ENCODE measurements around the gene RGL2.
"Not testable (repeated sequence)": the region's sequence is repeated elsewhere in the genome, so short reads cannot be mapped to it uniquely, and the experiment has no call there.

The RGL2 gene

DNA sequence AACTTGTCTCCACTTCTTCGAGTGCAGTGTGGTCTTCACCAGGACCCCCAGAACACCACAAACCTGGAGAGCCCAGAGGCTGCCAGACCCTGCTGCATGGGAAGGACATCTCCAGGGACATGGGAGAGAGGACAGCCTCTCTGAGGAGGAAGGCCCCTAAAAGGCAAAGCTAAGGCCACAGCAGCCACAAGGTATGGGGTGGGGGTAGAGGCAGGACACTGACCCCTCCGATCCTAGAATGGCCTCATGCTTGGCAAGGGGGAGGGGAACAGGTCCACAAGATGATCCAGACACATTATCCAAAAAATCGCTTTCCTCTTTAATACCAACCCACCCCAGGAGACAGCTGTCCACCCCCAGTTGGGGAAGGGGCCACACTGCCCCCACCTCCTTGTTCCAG is 19.9 kb downstream of the RGL2 start:
- Histone ChIP-seq H3K27me3 (ENCODE audit: insufficient read depth, low read length) (no peaks in the 10 kb centered on the region), H3K79me2 (ENCODE audit: control insufficient read depth, insufficient read depth, low read length, unreplicated experiment) (peaks cover 18% of the 10 kb centered on the region), H3K4me1 (ENCODE audit: control insufficient read depth, insufficient read depth, low read length, unreplicated experiment) (peaks cover 30% of the 10 kb centered on the region), H3K27ac (ENCODE audit: low read depth, low read length) (no peak overlapping the region), H3K4me3 (ENCODE audit: low read depth, low read length) (no peak overlapping the region), H2AFZ (ENCODE audit: low read length, unreplicated experiment) (no peak overlapping the region), H3K36me3 (ENCODE audit: insufficient read depth, low read length) (peaks cover 19% of the 10 kb centered on the region)

DNA sequence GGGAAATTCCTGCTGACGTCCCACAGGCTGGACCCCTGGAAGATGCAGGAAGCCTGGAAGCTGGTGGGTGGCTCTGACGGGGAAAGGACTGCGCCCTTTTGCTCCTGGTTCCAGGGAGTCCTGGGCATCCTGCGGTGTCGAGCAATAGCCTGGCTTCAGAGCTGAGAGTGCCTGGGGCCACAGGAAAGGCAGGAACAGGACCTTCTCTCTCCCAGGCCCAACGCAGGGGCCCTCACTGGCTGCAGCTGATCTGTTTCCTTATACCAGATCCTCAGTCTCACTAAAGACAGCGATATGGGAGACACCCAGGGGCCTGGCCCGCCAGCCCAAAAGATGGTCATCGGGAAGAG is 20.4 kb downstream of the RGL2 start:
- no peak overlapping the region for H2AFZ ChIP-seq (ENCODE audit: low read length, unreplicated experiment)
- peaks cover 23% of the 10 kb centered on the region for H3K79me2 ChIP-seq (ENCODE audit: control insufficient read depth, insufficient read depth, low read length, unreplicated experiment)
- H3K4me3 ChIP-seq (ENCODE audit: low read depth, low read length) = no peak overlapping the region
- H3K4me1 ChIP-seq (ENCODE audit: control insufficient read depth, insufficient read depth, low read length, unreplicated experiment) = peaks cover 30% of the 10 kb centered on the region
- no peak overlapping the region for H3K27ac ChIP-seq (ENCODE audit: low read depth, low read length)
- H3K27me3 ChIP-seq (ENCODE audit: insufficient read depth, low read length) = no peaks in the 10 kb centered on the region
- H3K36me3 ChIP-seq (ENCODE audit: insufficient read depth, low read length) = peaks cover 22% of the 10 kb centered on the region

DNA sequence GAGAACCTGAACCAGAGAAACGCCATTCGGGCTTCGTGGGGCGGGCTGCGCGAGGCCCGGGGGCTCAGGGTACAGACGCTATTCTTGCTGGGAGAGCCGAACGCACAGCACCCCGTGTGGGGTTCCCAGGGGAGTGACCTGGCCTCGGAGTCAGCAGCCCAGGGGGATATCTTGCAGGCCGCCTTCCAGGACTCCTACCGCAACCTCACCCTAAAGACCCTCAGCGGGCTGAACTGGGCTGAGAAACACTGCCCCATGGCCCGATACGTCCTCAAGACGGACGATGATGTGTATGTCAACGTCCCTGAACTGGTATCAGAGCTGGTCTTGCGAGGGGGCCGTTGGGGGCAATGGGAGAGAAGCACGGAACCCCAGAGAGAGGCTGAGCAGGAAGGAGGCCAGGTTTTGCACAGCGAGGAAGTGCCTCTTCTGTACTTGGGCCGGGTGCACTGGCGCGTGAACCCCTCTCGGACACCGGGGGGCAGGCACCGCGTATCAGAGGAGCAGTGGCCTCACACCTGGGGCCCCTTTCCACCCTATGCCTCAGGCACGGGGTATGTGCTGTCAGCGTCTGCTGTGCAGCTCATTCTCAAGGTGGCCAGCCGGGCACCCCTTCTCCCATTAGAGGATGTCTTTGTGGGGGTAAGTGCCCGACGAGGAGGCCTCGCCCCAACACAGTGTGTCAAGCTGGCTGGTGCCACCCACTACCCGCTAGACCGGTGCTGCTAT is 20.9 kb downstream of the RGL2 start:
- Histone ChIP-seq H3K27ac (ENCODE audit: low read depth, low read length) (peak overlapping the region; percentile 55; the same call in 1 of the 2 replicates), H3K27me3 (ENCODE audit: insufficient read depth, low read length) (no peaks in the 10 kb centered on the region), H3K36me3 (ENCODE audit: insufficient read depth, low read length) (peaks cover 28% of the 10 kb centered on the region), H3K4me1 (ENCODE audit: control insufficient read depth, insufficient read depth, low read length, unreplicated experiment) (peaks cover 30% of the 10 kb centered on the region), H2AFZ (ENCODE audit: low read length, unreplicated experiment) (no peak overlapping the region), H3K4me3 (ENCODE audit: low read depth, low read length) (peak overlapping the region; percentile 67), H3K79me2 (ENCODE audit: control insufficient read depth, insufficient read depth, low read length, unreplicated experiment) (peaks cover 28% of the 10 kb centered on the region)

DNA sequence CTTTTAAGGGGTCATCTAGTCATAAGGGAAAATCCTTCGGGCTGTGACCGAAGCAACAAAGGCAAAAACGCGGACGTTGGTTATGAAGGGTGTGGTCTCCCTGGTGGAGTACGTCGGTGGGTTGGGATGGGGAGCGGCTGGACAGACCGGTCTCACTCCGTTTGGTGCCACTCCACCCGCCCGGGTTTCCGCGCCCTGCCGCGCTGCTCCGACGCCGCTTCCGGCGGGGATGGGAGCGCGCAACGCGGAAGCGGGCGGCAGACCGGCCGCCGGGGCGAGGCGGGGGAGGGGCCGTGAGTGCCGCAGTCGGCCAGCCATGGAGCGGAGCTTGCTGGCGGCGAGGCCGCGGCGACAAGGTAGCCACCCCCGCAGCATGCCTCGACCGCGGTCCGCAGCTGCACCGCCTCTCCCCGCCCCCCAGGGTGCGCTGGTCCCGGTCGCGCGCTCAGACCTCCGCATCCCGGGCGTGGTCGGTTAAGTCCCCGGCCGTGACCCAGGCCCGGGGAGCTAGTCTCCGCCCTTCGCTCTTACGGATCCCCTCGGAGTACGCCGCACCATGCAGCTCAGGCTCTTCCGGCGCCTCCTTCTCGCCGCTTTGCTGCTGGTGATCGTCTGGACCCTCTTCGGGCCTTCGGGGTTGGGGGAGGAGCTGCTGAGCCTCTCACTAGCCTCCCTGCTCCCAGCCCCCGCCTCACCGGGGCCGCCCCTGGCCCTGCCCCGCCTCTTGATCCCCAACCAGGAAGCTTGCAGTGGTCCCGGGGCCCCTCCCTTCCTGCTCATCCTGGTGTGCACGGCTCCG is 21.7 kb downstream of the RGL2 start, which contains the start of gene B3GALT4:
B3GALT4 (plus strand) TSS at position 260 of the 799 bp plus-strand sequence; CDS start at position 557, 297 bp downstream.
- Histone ChIP-seq H3K27ac (ENCODE audit: low read depth, low read length) (peak within 1 kb of the TSS; percentile 55), H3K79me2 (ENCODE audit: control insufficient read depth, insufficient read depth, low read length, unreplicated experiment) (peaks cover 36% of the 10 kb centered on the region), H3K4me3 (ENCODE audit: low read depth, low read length) (peak within 1 kb of the TSS; percentile 67), H2AFZ (ENCODE audit: low read length, unreplicated experiment) (no peak within 1 kb of the TSS), H3K36me3 (ENCODE audit: insufficient read depth, low read length) (peaks cover 33% of the 10 kb centered on the region), H3K27me3 (ENCODE audit: insufficient read depth, low read length) (no peaks in the 10 kb centered on the region), H3K4me1 (ENCODE audit: control insufficient read depth, insufficient read depth, low read length, unreplicated experiment) (peaks cover 30% of the 10 kb centered on the region)

DNA sequence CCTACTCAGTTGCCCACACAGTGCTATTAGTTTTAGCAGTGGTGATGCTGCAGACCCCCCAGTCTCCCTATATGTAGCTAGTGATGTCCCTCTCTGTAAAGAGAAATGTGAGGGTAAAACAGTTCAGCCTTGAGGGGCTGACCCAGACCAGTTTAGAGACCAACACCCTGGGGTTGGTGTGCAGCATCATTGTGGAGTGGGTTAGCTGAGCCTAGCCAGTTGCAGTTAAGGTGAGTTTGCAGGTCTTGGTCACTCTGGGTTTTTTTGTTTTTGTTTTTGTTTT is 22.2 kb downstream of the RGL2 start:
- H3K4me1 ChIP-seq (ENCODE audit: control insufficient read depth, insufficient read depth, low read length, unreplicated experiment) = peaks cover 30% of the 10 kb centered on the region
- no peaks in the 10 kb centered on the region for H3K27me3 ChIP-seq (ENCODE audit: insufficient read depth, low read length)
- H3K36me3 ChIP-seq (ENCODE audit: insufficient read depth, low read length) = peaks cover 33% of the 10 kb centered on the region
- no peak overlapping the region for H2AFZ ChIP-seq (ENCODE audit: low read length, unreplicated experiment)
- H3K4me3 ChIP-seq (ENCODE audit: low read depth, low read length) = peak overlapping the region; percentile 67
- H3K79me2 ChIP-seq (ENCODE audit: control insufficient read depth, insufficient read depth, low read length, unreplicated experiment) = peaks cover 38% of the 10 kb centered on the region
- H3K27ac ChIP-seq (ENCODE audit: low read depth, low read length) = peak overlapping the region; percentile 55

DNA sequence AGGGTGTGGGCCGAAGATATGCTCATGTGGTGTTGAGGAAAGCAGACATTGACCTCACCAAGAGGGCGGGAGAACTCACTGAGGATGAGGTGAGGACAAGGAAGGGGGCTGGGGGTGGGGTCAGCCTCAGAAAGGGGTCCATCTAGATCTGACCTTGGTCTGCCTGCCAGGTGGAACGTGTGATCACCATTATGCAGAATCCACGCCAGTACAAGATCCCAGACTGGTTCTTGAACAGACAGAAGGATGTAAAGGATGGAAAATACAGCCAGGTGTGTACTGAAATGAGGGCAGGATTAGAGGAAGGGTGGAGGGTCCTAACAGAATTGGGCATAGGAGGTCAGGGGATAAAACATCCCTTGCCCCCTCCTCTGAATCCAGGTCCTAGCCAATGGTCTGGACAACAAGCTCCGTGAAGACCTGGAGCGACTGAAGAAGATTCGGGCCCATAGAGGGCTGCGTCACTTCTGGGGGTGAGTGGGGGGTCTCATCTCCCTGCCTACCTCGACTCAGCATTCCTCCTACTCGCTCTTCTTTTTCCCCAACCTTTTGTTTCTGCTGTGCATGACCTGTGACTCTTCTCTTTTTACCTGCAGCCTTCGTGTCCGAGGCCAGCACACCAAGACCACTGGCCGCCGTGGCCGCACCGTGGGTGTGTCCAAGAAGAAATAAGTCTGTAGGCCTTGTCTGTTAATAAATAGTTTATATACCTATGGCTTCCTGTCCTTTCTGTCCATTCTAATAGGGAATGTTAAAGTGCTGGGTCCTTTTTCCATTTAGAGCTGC is 22.8 kb downstream of the RGL2 start:
- H3K36me3 ChIP-seq (ENCODE audit: insufficient read depth, low read length) = peaks cover 33% of the 10 kb centered on the region

GRCh38 chr6:33273924-33274902 is 24.5 kb downstream of the RGL2 start:
- H3K4me3 ChIP-seq (ENCODE audit: low read depth, low read length) = peak overlapping the region; percentile 89
- no peaks in the 10 kb centered on the region for H3K27me3 ChIP-seq (ENCODE audit: insufficient read depth, low read length)
- peaks cover 54% of the 10 kb centered on the region for H3K79me2 ChIP-seq (ENCODE audit: control insufficient read depth, insufficient read depth, low read length, unreplicated experiment)
- no peak overlapping the region for H2AFZ ChIP-seq (ENCODE audit: low read length, unreplicated experiment)
- H3K36me3 ChIP-seq (ENCODE audit: insufficient read depth, low read length) = peaks cover 33% of the 10 kb centered on the region
- H3K4me1 ChIP-seq (ENCODE audit: control insufficient read depth, insufficient read depth, low read length, unreplicated experiment) = peaks cover 30% of the 10 kb centered on the region
- H3K27ac ChIP-seq (ENCODE audit: low read depth, low read length) = peak overlapping the region; percentile 63

More for the DNA sequence above, 22.8 kb downstream of the RGL2 start:
- Histone ChIP-seq H3K79me2 (ENCODE audit: control insufficient read depth, insufficient read depth, low read length, unreplicated experiment) (peaks cover 42% of the 10 kb centered on the region), H3K4me3 (ENCODE audit: low read depth, low read length) (peak overlapping the region; percentile 89), H3K4me1 (ENCODE audit: control insufficient read depth, insufficient read depth, low read length, unreplicated experiment) (peaks cover 30% of the 10 kb centered on the region), H3K27ac (ENCODE audit: low read depth, low read length) (peak overlapping the region; percentile 55; the same call in 1 of the 2 replicates)
- not testable (repeated sequence) for H3K27me3 ChIP-seq (ENCODE audit: insufficient read depth, low read length); H2AFZ ChIP-seq (ENCODE audit: low read length, unreplicated experiment)

DNA sequence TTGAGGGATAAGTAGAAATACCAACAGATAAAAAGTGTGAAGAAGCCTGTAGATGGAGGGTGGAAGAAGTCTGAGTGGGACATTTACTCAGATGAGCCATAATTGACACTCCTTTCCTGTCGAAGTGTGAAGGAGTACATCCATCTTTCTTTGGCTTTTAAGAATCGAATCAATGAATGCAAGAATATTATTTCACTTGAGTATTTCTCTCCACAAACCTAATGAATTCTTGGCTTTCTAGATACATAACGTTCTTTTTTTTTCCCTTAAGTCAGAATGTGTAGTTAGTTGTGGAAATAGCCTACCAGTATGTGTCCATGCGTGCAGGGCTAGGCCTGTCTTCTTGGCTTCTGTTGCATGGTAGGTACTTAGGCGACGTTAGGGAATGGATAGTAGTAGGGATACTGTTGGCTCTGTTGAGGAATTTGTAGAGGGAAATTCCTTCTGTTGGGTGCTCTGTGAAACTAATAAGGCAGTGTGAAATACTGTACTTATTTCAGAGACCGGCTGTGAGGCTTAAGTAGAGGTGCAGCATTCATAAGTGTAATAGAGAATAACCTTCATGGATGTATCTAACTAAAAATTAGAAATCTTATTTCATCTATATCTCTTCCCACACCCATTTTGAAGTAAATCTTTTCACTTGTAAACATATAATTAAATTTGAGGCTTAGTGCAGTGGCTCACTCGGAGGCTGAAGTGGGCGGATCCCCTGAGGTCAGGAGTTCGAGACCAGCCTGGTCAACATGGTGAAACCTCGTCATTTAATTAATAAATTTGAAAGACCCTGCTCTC is 25.4 kb downstream of the RGL2 start:
- no peak overlapping the region for H2AFZ ChIP-seq (ENCODE audit: low read length, unreplicated experiment)
- peaks cover 33% of the 10 kb centered on the region for H3K36me3 ChIP-seq (ENCODE audit: insufficient read depth, low read length)
- H3K27ac ChIP-seq (ENCODE audit: low read depth, low read length) = peak overlapping the region; percentile 63
- H3K4me1 ChIP-seq (ENCODE audit: control insufficient read depth, insufficient read depth, low read length, unreplicated experiment) = peaks cover 30% of the 10 kb centered on the region
- peaks cover 54% of the 10 kb centered on the region for H3K79me2 ChIP-seq (ENCODE audit: control insufficient read depth, insufficient read depth, low read length, unreplicated experiment)
- no peaks in the 10 kb centered on the region for H3K27me3 ChIP-seq (ENCODE audit: insufficient read depth, low read length)
- H3K4me3 ChIP-seq (ENCODE audit: low read depth, low read length) = peak overlapping the region; percentile 89

- Histone ChIP-seq H3K36me3 (ENCODE audit: insufficient read depth, low read length) (peaks cover 33% of the 10 kb centered on the region), H2AFZ (ENCODE audit: low read length, unreplicated experiment) (no peak overlapping the region), H3K27ac (ENCODE audit: low read depth, low read length) (peak overlapping the region; percentile 63), H3K27me3 (ENCODE audit: insufficient read depth, low read length) (no peaks in the 10 kb centered on the region), H3K79me2 (ENCODE audit: control insufficient read depth, insufficient read depth, low read length, unreplicated experiment) (peaks cover 54% of the 10 kb centered on the region), H3K4me1 (ENCODE audit: control insufficient read depth, insufficient read depth, low read length, unreplicated experiment) (peaks cover 30% of the 10 kb centered on the region), H3K4me3 (ENCODE audit: low read depth, low read length) (peak overlapping the region; percentile 89)
Measured at GRCh38 chr6:33272275-33273128, 26.2 kb downstream of the RGL2 start.

Data from ACC112 (cell line).